Neuronal stem cell (in vitro differentiated cells): ENCODE results near the gene DTX3.

Experiments used
- DNase-seq: peaks from one replicate; pipeline ENCODE4 v3.0.0-alpha.2; 2013; ENCODE audit warnings: low spot score
- H2AFZ ChIP-seq: one replicate; pipeline ENCODE4 v1.6.1; 2013; ENCODE audit warnings: mild to moderate bottlenecking, low read length, inconsistent platforms
- H2AK5ac ChIP-seq: 2 replicates; pipeline ENCODE4 v1.6.1; 2013; ENCODE audit warnings: low read depth, mild to moderate bottlenecking, inconsistent platforms, low read length, moderate library complexity, mixed read lengths
- H2BK120ac ChIP-seq: 2 replicates; pipeline ENCODE4 v1.6.1; 2013; ENCODE audit warnings: low read depth, mild to moderate bottlenecking, inconsistent platforms, low read length, moderate library complexity, mixed read lengths
- H2BK12ac ChIP-seq: one replicate; pipeline ENCODE4 v1.6.1; 2013; ENCODE audit warnings: low read length, inconsistent platforms
- H2BK15ac ChIP-seq: 2 replicates; pipeline ENCODE4 v1.6.1; 2013; ENCODE audit warnings: mild to moderate bottlenecking, low read length, inconsistent platforms, mixed read lengths
- H2BK5ac ChIP-seq: one replicate; pipeline ENCODE4 v1.6.1; 2013; ENCODE audit warnings: inconsistent platforms, mild to moderate bottlenecking, low read length, moderate library complexity
- H3K14ac ChIP-seq: one replicate; pipeline ENCODE4 v1.6.1; 2013; ENCODE audit warnings: low read length, inconsistent platforms
- H3K18ac ChIP-seq: 2 replicates; pipeline ENCODE4 v1.6.1; 2013; ENCODE audit warnings: low read length, inconsistent platforms
- H3K23ac ChIP-seq: 2 replicates; pipeline ENCODE4 v1.6.1; 2013; ENCODE audit warnings: low read depth, mild to moderate bottlenecking, mixed read lengths, low read length, inconsistent platforms; ENCODE audit not compliant: poor library complexity
- H3K27ac ChIP-seq: replicated peaks from 3 replicates; pipeline ENCODE4 v1.5.1; 2013; ENCODE audit warnings: low read length, inconsistent platforms
- H3K27me3 ChIP-seq, 3 experiments: 2 replicates each; pipeline ENCODE4 v1.6.1; 2013; ENCODE audit warnings: low read length in 3 of 3, mild to moderate bottlenecking in 2 of 3, inconsistent platforms in 1 of 3, low read depth in 1 of 3, mixed read lengths in 1 of 3, moderate library complexity in 1 of 3; ENCODE audit not compliant: control insufficient read depth in 3 of 3, insufficient read depth in 3 of 3
- H3K36me3 ChIP-seq, 2 donors: replicated peaks in 1 of 2; 2 replicates each; pipeline ENCODE4 v1.6.1; 2013; ENCODE audit warnings: low read length in 2 of 2; ENCODE audit not compliant: control insufficient read depth in 2 of 2, insufficient read depth in 2 of 2
- H3K4ac ChIP-seq: 2 replicates; pipeline ENCODE4 v1.6.1; 2013; ENCODE audit warnings: inconsistent platforms, mild to moderate bottlenecking, low read length, moderate library complexity
- H3K4me1 ChIP-seq, 2 donors: 1 replicate in 1 of 2; 2 replicates in 1 of 2; pipeline ENCODE4 v1.6.1; 2013; ENCODE audit warnings: low read length in 2 of 2, low read depth in 1 of 2; ENCODE audit not compliant: control insufficient read depth in 2 of 2, insufficient read depth in 1 of 2
- H3K4me2 ChIP-seq: one replicate; pipeline ENCODE4 v1.6.1; 2013; ENCODE audit warnings: mild to moderate bottlenecking, low read length, inconsistent platforms; ENCODE audit not compliant: insufficient read depth, poor library complexity, severe bottlenecking
- H3K4me3 ChIP-seq, 2 donors: 2 replicates each; pipeline ENCODE4 v1.5.1; 2013; ENCODE audit warnings: low read length in 2 of 2, mild to moderate bottlenecking in 2 of 2, inconsistent platforms in 1 of 2, moderate library complexity in 1 of 2
- H3K79me1 ChIP-seq: one replicate; pipeline ENCODE4 v1.6.1; 2013; ENCODE audit warnings: low read depth, mild to moderate bottlenecking, inconsistent platforms, low read length, moderate library complexity
- H3K9ac ChIP-seq: one replicate; pipeline ENCODE4 v1.6.1; 2013; ENCODE audit warnings: mild to moderate bottlenecking, low read depth, low read length, inconsistent platforms; ENCODE audit not compliant: poor library complexity
- H3K9me3 ChIP-seq, 2 donors: replicated peaks in 1 of 2; 2 replicates each; pipeline versions ENCODE3 to v1.6.1; 2013; ENCODE audit warnings: low read length in 2 of 2, mild to moderate bottlenecking in 2 of 2, inconsistent platforms in 1 of 2, low read depth in 1 of 2, mixed read lengths in 1 of 2, moderate library complexity in 1 of 2; ENCODE audit not compliant: control insufficient read depth in 2 of 2, insufficient read depth in 1 of 2
- H4K8ac ChIP-seq: one replicate; pipeline ENCODE4 v1.6.1; 2013; ENCODE audit warnings: low read depth, mild to moderate bottlenecking, inconsistent platforms, low read length, moderate library complexity
- H4K91ac ChIP-seq: one replicate; pipeline ENCODE4 v1.6.1; 2013; ENCODE audit warnings: low read length, low read depth, mild to moderate bottlenecking, inconsistent platforms; ENCODE audit not compliant: poor library complexity
- WGBS, 2 donors: extraction: QIAGEN DNeasy Blood & Tissue Kit; methylation state at CpG; one replicate each; pipeline ENCODE4 v1.1.7; 2013; ENCODE audit warnings: missing lambda C conversion rate in 2 of 2, mixed read lengths in 1 of 2; ENCODE audit not compliant: insufficient read length in 2 of 2, insufficient replicate concordance in 1 of 2; ENCODE audit errors: extremely low coverage in 2 of 2; 5-methylcytosine and 5-hydroxymethylcytosine counted together

Gene DTX3

GRCh38 chr12:57627501-57628279, 23.1 kb downstream of the DTX3 start:
- no CpG with 5 or more reads among the region's 67 CpGs for WGBS, 2 donors
- Histone ChIP-seq H4K8ac (peak overlapping the region; percentile 73), H3K4me3 (peak overlapping the region in 1 of 2 donors; percentile 31), H3K23ac (peak overlapping the region; percentile 66), H3K4me2 (peak overlapping the region; percentile 37), H3K9me3 (peaks cover 0 to 3% of the 10 kb centered on the region in 2 donors), H2AFZ (no peak overlapping the region), H3K27me3 (peaks cover 0 to 96% (median 41%) of the 10 kb centered on the region in 3 experiments), H3K4me1 (peaks cover 8 to 14% of the 10 kb centered on the region in 2 donors), H3K36me3 (peaks cover 0 to 61% of the 10 kb centered on the region in 2 donors), H2BK120ac (no peak overlapping the region), H3K18ac (peak overlapping the region; percentile 90), H3K4ac (no peak overlapping the region), H3K14ac (peak overlapping the region; percentile 92), H2AK5ac (peak overlapping the region; percentile 6), H2BK5ac (no peak overlapping the region), H2BK12ac (no peak overlapping the region), H3K27ac (no peak overlapping the region), H3K9ac (peak overlapping the region; percentile 17), H4K91ac (no peak overlapping the region), H3K79me1 (peaks cover 1% of the 10 kb centered on the region), H2BK15ac (peak overlapping the region; percentile 21)
- no peak for DNase-seq

DNA sequence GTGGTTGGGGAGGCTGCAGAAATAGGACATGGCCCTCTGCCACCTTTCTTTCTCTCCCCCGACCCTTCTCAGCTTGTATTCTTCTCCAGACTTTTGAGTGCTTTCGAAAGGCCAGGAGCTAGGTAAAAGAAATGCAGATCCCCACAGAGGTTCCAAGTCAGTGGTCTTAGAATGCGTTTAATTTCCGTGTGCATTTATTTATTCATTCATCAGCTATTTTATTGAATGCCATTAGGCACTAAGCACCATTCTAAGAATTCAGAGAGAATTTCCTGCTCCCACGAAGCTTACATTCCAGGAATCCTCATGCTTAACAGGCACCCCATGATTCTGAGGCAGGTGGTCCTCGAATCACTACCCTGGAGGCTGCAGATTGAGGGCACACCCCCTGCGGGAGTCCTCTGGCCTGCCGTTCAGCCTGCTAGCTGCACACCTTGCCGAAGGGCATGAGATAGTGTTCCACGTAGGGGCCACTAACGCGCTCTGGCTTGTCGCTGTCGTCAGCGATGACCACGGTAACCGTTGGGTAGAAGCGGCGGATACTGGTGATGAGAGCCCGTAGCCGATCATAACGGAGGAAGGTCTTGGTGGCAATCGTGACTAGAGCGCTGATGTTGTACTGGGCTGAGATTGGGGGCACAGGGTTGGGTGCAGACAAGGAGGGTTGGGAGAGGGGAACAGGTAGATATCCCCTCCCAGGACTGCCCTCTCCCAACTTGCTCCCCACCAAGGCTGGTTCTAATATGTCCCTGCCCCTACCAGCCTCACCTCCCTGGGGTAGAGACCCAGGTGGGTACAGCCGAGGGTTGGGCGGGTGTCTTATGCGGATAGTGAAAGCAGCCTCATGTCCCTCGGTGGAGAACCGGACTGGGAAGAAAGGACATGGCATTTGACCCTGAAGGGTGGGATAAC, 23.9 kb downstream of the DTX3 start:
- Histone ChIP-seq H3K18ac (peak overlapping the region; percentile 90), H2AFZ (no peak overlapping the region), H3K27ac (no peak overlapping the region), H4K91ac (no peak overlapping the region), H3K4ac (no peak overlapping the region), H4K8ac (no peak overlapping the region), H3K36me3 (peaks cover 0 to 61% of the 10 kb centered on the region in 2 donors), H3K4me3 (no peak overlapping the region), H3K4me1 (peaks cover 10 to 16% of the 10 kb centered on the region in 2 donors), H3K27me3 (peaks cover 0 to 94% (median 38%) of the 10 kb centered on the region in 3 experiments), H2BK120ac (no peak overlapping the region), H3K9ac (no peak overlapping the region), H2BK12ac (no peak overlapping the region), H2BK15ac (no peak overlapping the region), H3K4me2 (no peak overlapping the region), H3K23ac (peak overlapping the region; percentile 66), H3K14ac (no peak overlapping the region), H3K79me1 (peaks cover 1% of the 10 kb centered on the region), H2AK5ac (no peak overlapping the region), H3K9me3 (peaks cover 0 to 3% of the 10 kb centered on the region in 2 donors), H2BK5ac (no peak overlapping the region)
- DNase-seq, result no peak
- no CpG with 5 or more reads among the region's 29 CpGs for WGBS, 2 donors

- Histone ChIP-seq H3K79me1 (no peaks in the 10 kb centered on the region), H2BK5ac (no peak overlapping the region), H2BK120ac (no peak overlapping the region), H3K36me3 (peaks cover 0 to 57% of the 10 kb centered on the region in 2 donors), H3K9me3 (peaks cover 0 to 3% of the 10 kb centered on the region in 2 donors), H3K4me3 (no peak overlapping the region), H3K4ac (no peak overlapping the region), H3K14ac (no peak overlapping the region), H3K4me1 (peaks cover 10 to 16% of the 10 kb centered on the region in 2 donors), H2BK15ac (no peak overlapping the region), H2BK12ac (no peak overlapping the region), H2AK5ac (no peak overlapping the region), H4K91ac (no peak overlapping the region), H3K27ac (no peak overlapping the region), H3K23ac (no peak overlapping the region), H4K8ac (no peak overlapping the region), H3K27me3 (peaks cover 4 to 80% (median 35%) of the 10 kb centered on the region in 3 experiments), H3K18ac (no peak overlapping the region), H3K9ac (no peak overlapping the region), H3K4me2 (no peak overlapping the region), H2AFZ (no peak overlapping the region)
- DNase-seq, result no peak
- no CpG with 5 or more reads among the region's 5 CpGs for WGBS, 2 donors
Observed at GRCh38 chr12:57629897-57630471, 25.4 kb downstream of the DTX3 start.
